ENCODE results near the gene PLOD3. TPM values are rescaled to one million over a fixed set of nuclear protein-coding genes. Genes with fewer than 3 reads are reported as not detected.
A peak's percentile ranks its signal among the peaks of the same experiment; 100 is the strongest.

The PLOD3 gene
- total RNA-seq, 1 experiment from 2014 or later = 74.5 TPM

- peaks cover 11% of the 10 kb centered on the region for H3K27me3 Mint-ChIP-seq (ENCODE audit: low read depth)
- Histone ChIP-seq H2BK12ac (ENCODE audit: insufficient read length, low read depth, low read length) (no peak overlapping the region), H3K4me2 (ENCODE audit: insufficient read depth, insufficient read length, low read length) (no peak overlapping the region), H2BK15ac (ENCODE audit: low read depth, low read length) (no peak overlapping the region), H2AK5ac (ENCODE audit: insufficient read length, low read length) (no peak overlapping the region), H2BK120ac (ENCODE audit: low read depth, low read length, poor library complexity, severe bottlenecking) (no peak overlapping the region), H3K23me2 (ENCODE audit: insufficient read length, low read depth, low read length, poor library complexity, severe bottlenecking) (peaks cover 6% of the 10 kb centered on the region), H4K91ac (ENCODE audit: insufficient read length, low read depth, low read length) (no peak overlapping the region), H3T11ph (ENCODE audit: low read length) (no peak overlapping the region), H2BK5ac (ENCODE audit: insufficient read length, low read length) (no peak overlapping the region), H3K18ac (ENCODE audit: insufficient read length, low read depth, low read length) (no peak overlapping the region), H3K79me2 (ENCODE audit: insufficient read depth, low read length) (no peaks in the 10 kb centered on the region), H3K4me1 (ENCODE audit: insufficient read depth, low read length) (peaks cover 2% of the 10 kb centered on the region; the same call in 1 of the 2 replicates), H3K56ac (ENCODE audit: insufficient read length, low read depth, low read length) (no peak overlapping the region), H3K9me3 (ENCODE audit: control insufficient read depth, low read depth, low read length) (no peaks in the 10 kb centered on the region), H3K4ac (ENCODE audit: low read depth, low read length) (no peak overlapping the region), H4K5ac (ENCODE audit: insufficient read length, low read depth, low read length) (no peak overlapping the region), H4K8ac (replicated peaks; ENCODE audit: insufficient read length, low read depth, low read length) (no peak overlapping the region), H3K14ac (ENCODE audit: insufficient read depth, low read length) (no peak overlapping the region), H2AFZ (ENCODE audit: low read length) (no peak overlapping the region), H3K79me1 (ENCODE audit: insufficient read depth, low read depth, low read length, poor library complexity, severe bottlenecking) (no peaks in the 10 kb centered on the region), H3K27ac (ENCODE audit: insufficient read length, low read depth, low read length) (no peak overlapping the region), H3K23ac (ENCODE audit: insufficient read length, low read depth, low read length) (no peak overlapping the region), H3K27me3 (ENCODE audit: insufficient read depth, low read length) (no peaks in the 10 kb centered on the region; the same call in 1 of the 2 replicates), H2BK20ac (ENCODE audit: low read depth, low read length, poor library complexity, severe bottlenecking) (no peak overlapping the region), H4K20me1 (ENCODE audit: control insufficient read depth, insufficient read depth, insufficient read length) (no peaks in the 10 kb centered on the region), H3K9ac (ENCODE audit: extremely low read depth, insufficient read length, low read length) (no peak overlapping the region)
- 0 out of 5 replicates have a peak overlapping the region, but pooled peaks of 1 of the 2 experiments have one; percentile 31 for H3K4me3 Mint-ChIP-seq
- no CpG with 5 or more reads among the region's 6 CpGs for WGBS (ENCODE audit: extremely low coverage, insufficient read length, low lambda C conversion rate)
- H3K4me1 Mint-ChIP-seq = peaks cover 38 to 51% of the 10 kb centered on the region in 2 experiments
- peak; percentile 54 for TF ChIP-seq CTCF (conservative IDR thresholded peaks at IDR 0.05)
- H3K36me3 Mint-ChIP-seq (ENCODE audit: insufficient read depth in 1 of 3, low read depth in 3 of 3) = peaks cover 0 to 28% (median 24%) of the 10 kb centered on the region in 3 experiments; a peak in 4 of 7 replicates
- no peak for DNase-seq
- H3K27ac Mint-ChIP-seq = 0 out of 7 replicates have a peak overlapping the region, but pooled peaks of 1 of the 3 experiments have one; percentile 48
- H3K9me3 Mint-ChIP-seq = peaks cover 2 to 8% of the 10 kb centered on the region in 2 experiments; a peak in 4 of 5 replicates
Measured at GRCh38 chr7:101156277-101156676, 61.1 kb downstream of the PLOD3 start.

Small RNA genes within 50 kb of the gene (microRNA-seq; reads per million reads assigned to microRNA genes)
- not detected for gene MIR4653 (ENCODE audit: borderline microRNAs expressed)

Other genes with a start within 250 kb of the PLOD3 start
- gene MUC12, start 248.0 kb downstream of the PLOD3 start, total RNA-seq (2021) = 11.5 and 12.2 TPM in 2 replicates
- gene MUC17, start 197.5 kb downstream of the PLOD3 start, total RNA-seq (2021) = not detected in 2 replicates
- gene TRIM56, start 132.1 kb downstream of the PLOD3 start, total RNA-seq (2021) = 21.8 and 22.4 TPM in 2 replicates
- 11.5 and 13.0 TPM in 2 replicates for gene SERPINE1, start 90.5 kb downstream of the PLOD3 start, total RNA-seq (2021)
- 65.2 and 73.0 TPM in 2 replicates for gene AP1S1, start 63.1 kb downstream of the PLOD3 start, total RNA-seq (2021)
- gene VGF, start 52.0 kb downstream of the PLOD3 start, total RNA-seq (2021) = 37.1 and 39.1 TPM in 2 replicates
- 0.50 and 0.88 TPM in 2 replicates for gene NAT16, start 37.3 kb downstream of the PLOD3 start, total RNA-seq (2021)
- 0.11 and 0.15 TPM in 2 replicates for gene MOGAT3, start 16.5 kb downstream of the PLOD3 start, total RNA-seq (2021)
- 52.7 and 53.4 TPM in 2 replicates for gene ZNHIT1, start 584 bp upstream of the PLOD3 start, total RNA-seq (2021)
- 9.7 and 11.4 TPM in 2 replicates for gene CLDN15, start 20.2 kb upstream of the PLOD3 start, total RNA-seq (2021)
- 121 and 124 TPM in 2 replicates for gene FIS1, start 27.5 kb upstream of the PLOD3 start, total RNA-seq (2021)
- 19.8 and 21.3 TPM in 2 replicates for gene IFT22, start 104.2 kb upstream of the PLOD3 start, total RNA-seq (2021)
- gene COL26A1, start 145.3 kb upstream of the PLOD3 start, total RNA-seq (2021) = 41.5 and 42.6 TPM in 2 replicates

All from H9 (cell line).